HepG2 (cell line): ENCODE results near the gene ANKRD55. TPM values are rescaled to one million over a fixed set of nuclear protein-coding genes. Genes with fewer than 3 reads are reported as not detected.
A peak's percentile ranks its signal among the peaks of the same experiment; 100 is the strongest.

ENCODE experiments used
- AKNA ChIP-seq: sonication (generic); formaldehyde crosslinking; IDR thresholded peaks from 2 replicates; pipeline ENCODE4 v1.4.0; 2020; ENCODE audit warnings: missing genetic modification reagents, borderline replicate concordance
- BRD4 ChIP-seq: sonication (generic); formaldehyde crosslinking; IDR thresholded peaks from 2 replicates; pipeline ENCODE4 v1.4.0; 2020; ENCODE audit warnings: missing genetic modification reagents
- CEBPG ChIP-seq: IDR thresholded peaks from 2 replicates; pipeline ENCODE4 v1.6.1; 2016
- CHD4 ChIP-seq: fragments of 200-600 bp; sonication (generic); IDR thresholded peaks from 2 replicates; pipeline ENCODE4 v1.7.0; 2017; ENCODE audit warnings: mild to moderate bottlenecking, low read length, borderline replicate concordance
- CREB1 ChIP-seq, 2 experiments: fragments of 450-650 bp in 1 of 2; IDR thresholded peaks; 2 replicates each; pipeline ENCODE4 v1.6.1; 2016 to 2017; ENCODE audit warnings: control low read depth in 1 of 2, mild to moderate bottlenecking in 1 of 2, missing compliant biosample characterization in 1 of 2, missing genetic modification characterization in 1 of 2
- HNF1A ChIP-seq, 2 experiments: sonication (generic) in 1 of 2; formaldehyde crosslinking in 1 of 2; IDR thresholded peaks; 2 replicates each; pipeline versions ENCODE4 v1.4.0 to v1.6.1; 2016 to 2020; ENCODE audit warnings: borderline replicate concordance in 1 of 2, low read depth in 1 of 2, mild to moderate bottlenecking in 1 of 2, missing genetic modification reagents in 1 of 2
- KDM3A ChIP-seq: IDR thresholded peaks from 2 replicates; pipeline ENCODE4 v1.6.1; 2018; ENCODE audit warnings: low read depth, missing compliant biosample characterization
- KLF16 ChIP-seq, 2 experiments: sonication (generic) in 1 of 2; formaldehyde crosslinking in 1 of 2; IDR thresholded peaks; 2 replicates each; pipeline versions ENCODE4 v1.6.1 to v1.8.0; 2016 to 2023; ENCODE audit warnings: missing genetic modification reagents in 2 of 2, missing compliant biosample characterization in 1 of 2
- NCOA2 ChIP-seq: sonication (generic); formaldehyde crosslinking; IDR thresholded peaks from 2 replicates; pipeline ENCODE4 v1.8.0; 2022; ENCODE audit warnings: inconsistent platforms
- NR2F6 ChIP-seq, 2 experiments: IDR thresholded peaks; 2 replicates each; pipeline ENCODE4 v1.6.1; 2016; ENCODE audit warnings: antibody characterized with exemption in 1 of 2, mild to moderate bottlenecking in 1 of 2
- SALL2 ChIP-seq: sonication (generic); formaldehyde crosslinking; IDR thresholded peaks from 2 replicates; pipeline ENCODE4 v1.8.1; 2023; ENCODE audit warnings: mild to moderate bottlenecking, missing genetic modification reagents, inconsistent platforms
- TEAD3 ChIP-seq: optimal IDR thresholded peaks from 2 replicates; pipeline ENCODE3; 2016; ENCODE audit warnings: borderline replicate concordance
- TGIF2 ChIP-seq: IDR thresholded peaks from 2 replicates; pipeline ENCODE4 v1.6.1; 2016; ENCODE audit warnings: control low read depth, missing compliant biosample characterization
- ZBTB7B ChIP-seq: sonication (generic); formaldehyde crosslinking; IDR thresholded peaks from 2 replicates; pipeline ENCODE4 v1.4.0; 2020; ENCODE audit warnings: missing genetic modification reagents
- ZC3H13 ChIP-seq: sonication (generic); formaldehyde crosslinking; IDR thresholded peaks from 2 replicates; pipeline ENCODE4 v1.8.1; 2023; ENCODE audit warnings: mild to moderate bottlenecking, missing genetic modification reagents, moderate library complexity
- ZNF264 ChIP-seq: sonication (generic); formaldehyde crosslinking; IDR thresholded peaks from 2 replicates; pipeline ENCODE4 v1.4.0; 2020; ENCODE audit warnings: missing genetic modification reagents
- ZNF331 ChIP-seq: sonication (generic); formaldehyde crosslinking; IDR thresholded peaks from 2 replicates; pipeline ENCODE4 v1.4.0; 2020; ENCODE audit warnings: missing genetic modification reagents
- ZNF703 ChIP-seq: sonication (generic); formaldehyde crosslinking; IDR thresholded peaks from 2 replicates; pipeline ENCODE4 v1.5.1; 2020; ENCODE audit warnings: missing genetic modification reagents, mild to moderate bottlenecking, moderate library complexity, borderline replicate concordance
- ZNF792 ChIP-seq: IDR thresholded peaks from 2 replicates; pipeline ENCODE4 v1.6.1; 2016
- ZSCAN5A ChIP-seq: sonication (generic); formaldehyde crosslinking; IDR thresholded peaks from 2 replicates; pipeline ENCODE4 v1.8.0; 2022; ENCODE audit warnings: mild to moderate bottlenecking, missing genetic modification reagents, borderline replicate concordance
- polyA plus RNA-seq, 8 experiments: library from polyadenylated mRNA; depleted of rRNA in 3 of 8; stranded (reverse) in 7 of 8; unstranded in 1 of 8; fragments of >200 nt; fragmentation: Illumina TruSeq in 4 of 8; extraction: Trizol in 4 of 8; gene quantifications; 2 replicates each; pipeline versions ENCODE4 v1.2.1 to v1.2.3, GENCODE V29; 2011 to 2016; ENCODE audit warnings: low read depth in 4 of 8, missing spikeins in 1 of 8, mixed read lengths in 1 of 8; ENCODE audit not compliant: insufficient read depth in 1 of 8
- total RNA-seq, 5 experiments: library from RNA; depleted of rRNA; stranded (reverse); fragments of >200 nt; fragmentation: Illumina TruSeq; extraction: Trizol; gene quantifications; 2 replicates each; pipeline ENCODE4 v1.2.3, GENCODE V29; 2016; ENCODE audit warnings: low read depth in 1 of 5

ANKRD55 gene
- total and polyA plus RNA-seq, 2 of the 13 experiments (the other 11 are each of a cell fraction or from before 2014, with no cell fraction given) = 0.11 to 0.28 TPM

- TF ChIP-seq HNF1A (IDR thresholded peaks at IDR 0.05; ENCODE audit: low read depth) (0 out of 2 replicates have a peak, but pooled peaks have one; percentile 44), HNF1A (CRISPR knock-in tag; IDR thresholded peaks at IDR 0.05; ENCODE audit: borderline replicate concordance) (peak; percentile 67; the same call in 1 of the 2 replicates), ZNF703 (CRISPR knock-in tag) (no peak), SALL2 (CRISPR knock-in tag) (no peak; the same call in 1 of the 2 replicates), ZNF331 (CRISPR knock-in tag) (peak; percentile 47; the same call in 1 of the 2 replicates), ZSCAN5A (no peak), AKNA (CRISPR knock-in tag) (no peak), NCOA2 (CRISPR knock-in tag) (peak; percentile 97), ZBTB7B (0 out of 2 replicates have a peak, but pooled peaks have one; percentile 26), TEAD3 (CRISPR knock-in tag) (peak; percentile 56), ZNF792 (CRISPR knock-in tag) (0 out of 2 replicates have a peak, but pooled peaks have one; percentile 21), TGIF2 (CRISPR knock-in tag) (0 out of 2 replicates have a peak, but pooled peaks have one; percentile 26), NR2F6 (IDR thresholded peaks at IDR 0.05) (peak; percentile 75), NR2F6 (CRISPR knock-in tag; IDR thresholded peaks at IDR 0.05) (peak; percentile 74), CEBPG (CRISPR knock-in tag) (peak; percentile 97), CREB1 (IDR thresholded peaks at IDR 0.05) (no peak), CREB1 (CRISPR knock-in tag; IDR thresholded peaks at IDR 0.05) (peak; percentile 73), ZNF264 (CRISPR knock-in tag) (0 out of 2 replicates have a peak, but pooled peaks have one; percentile 26), ZC3H13 (CRISPR knock-in tag) (no peak), KLF16 (CRISPR knock-in tag; IDR thresholded peaks at IDR 0.05) (peak in 1 of 2 experiments; percentile 60; a peak in 1 of 4 replicates), KDM3A (CRISPR knock-in tag) (peak; percentile 53; the same call in 1 of the 2 replicates), CHD4 (no peak), BRD4 (CRISPR knock-in tag) (no peak)
These were observed 30.6 kb downstream of the ANKRD55 start (continued) for GRCh38 chr5:56202483-56202882.
